ENCODE data around the gene ALKBH6.

ALKBH6 gene

GRCh38 chr19:36030264-36031148 lies 16.5 kb upstream of the ALKBH6 start:
- in situ Hi-C loops (cut with MboI; ENCODE audit: low sequenced_read_pairs): no loop called here

GRCh38 chr19:36028313-36029041 lies 14.5 kb upstream of the ALKBH6 start:
- in situ Hi-C loops (cut with MboI; ENCODE audit: low sequenced_read_pairs): no loop called here

- in situ Hi-C loops (cut with MboI; ENCODE audit: low sequenced_read_pairs): no loop called here
These were observed 13.7 kb upstream of the ALKBH6 start for GRCh38 chr19:36027696-36028095.

GRCh38 chr19:36026091-36026876 lies 12.3 kb upstream of the ALKBH6 start:
- in situ Hi-C loops (cut with MboI; ENCODE audit: low sequenced_read_pairs): no loop called here

- in situ Hi-C loops (cut with MboI; ENCODE audit: low sequenced_read_pairs): no loop called here
These were observed 11.5 kb upstream of the ALKBH6 start for GRCh38 chr19:36025541-36025940.

- in situ Hi-C loops (cut with MboI; ENCODE audit: low sequenced_read_pairs): no loop called here
These were observed 9.4 kb upstream of the ALKBH6 start for GRCh38 chr19:36023432-36023831.

GRCh38 chr19:36019061-36019670 lies 5.2 kb upstream of the ALKBH6 start:
- in situ Hi-C loops (cut with MboI; ENCODE audit: low sequenced_read_pairs): no loop called here

- in situ Hi-C loops (cut with MboI; ENCODE audit: low sequenced_read_pairs): no loop called here
These were observed 567 bp downstream of the ALKBH6 start for GRCh38 chr19:36013280-36014011.

GRCh38 chr19:36010402-36010801 lies 3.6 kb downstream of the ALKBH6 start:
- in situ Hi-C loops (cut with MboI; ENCODE audit: low sequenced_read_pairs): no loop called here

GRCh38 chr19:36009633-36010379 lies 4.2 kb downstream of the ALKBH6 start:
- in situ Hi-C loops (cut with MboI; ENCODE audit: low sequenced_read_pairs): no loop called here

GRCh38 chr19:36009220-36009619 lies 4.8 kb downstream of the ALKBH6 start:
- in situ Hi-C loops (cut with MboI; ENCODE audit: low sequenced_read_pairs): no loop called here

GRCh38 chr19:36008336-36008978 lies 5.6 kb downstream of the ALKBH6 start, which contains the start of gene SYNE4:
Gene SYNE4 (minus strand): TSS chr19:36008813. CDS start chr19:36008681, 132 bp downstream.
- in situ Hi-C loops (cut with MboI; ENCODE audit: low sequenced_read_pairs): no loop called here

GRCh38 chr19:36006955-36007354 lies 7.1 kb downstream of the ALKBH6 start:
- in situ Hi-C loops (cut with MboI; ENCODE audit: low sequenced_read_pairs): no loop called here

GRCh38 chr19:36003284-36003683 lies 10.7 kb downstream of the ALKBH6 start:
- in situ Hi-C loops (cut with MboI; ENCODE audit: low sequenced_read_pairs): no loop called here

GRCh38 chr19:36001605-36002004 lies 12.4 kb downstream of the ALKBH6 start:
- in situ Hi-C loops (cut with MboI; ENCODE audit: low sequenced_read_pairs): no loop called here

GRCh38 chr19:35996777-35997176 lies 17.2 kb downstream of the ALKBH6 start:
- in situ Hi-C loops (cut with MboI; ENCODE audit: low sequenced_read_pairs): no loop called here

GRCh38 chr19:35995048-35995993 lies 18.7 kb downstream of the ALKBH6 start, which contains the start of gene SDHAF1:
Gene SDHAF1 (plus strand): TSS chr19:35995188. CDS start chr19:35995275, 87 bp downstream.
- in situ Hi-C loops (cut with MboI; ENCODE audit: low sequenced_read_pairs): no loop called here
